HCT116 (cell line): Measurements from ENCODE around the gene OS9. TPM values are rescaled to one million over a fixed set of nuclear protein-coding genes. Genes with fewer than 3 reads are reported as not detected.

Experiments
- ATAC-seq: fragments of 200-7000 bp; cut with Tn5 transposase; 2 replicates; pipeline ENCODE4 v1.9.1; 2020; ENCODE audit warnings: mild to moderate bottlenecking, moderate library complexity
- BruUV-seq: library from RNA; stranded (reverse); fragments of 400-500 nt; replicated peaks from 2 replicates; lab custom pipeline; 2021; lab: Mats Ljungman, UMichigan
- CTCF ChIA-PET: fragments of 300-600 bp; sonication (Branson Sonifier 250); formaldehyde crosslinking; loops from one replicate; lab custom pipeline; 2021; ENCODE audit warnings: antibody characterized with exemption; lab: Charles Lee
- POLR2A ChIA-PET: fragments of 300-600, 350-600 bp; sonication (Branson Sonifier 250); formaldehyde crosslinking; loops from one replicate; lab custom pipeline; 2021; ENCODE audit warnings: antibody characterized with exemption; lab: Charles Lee
- RAD21 ChIA-PET, 2 experiments: fragments of 300-600 bp; sonication (Branson Sonifier 250); formaldehyde crosslinking; loops; one replicate each; lab custom pipeline; 2023; ENCODE audit warnings: low total read pairs in 2 of 2; ENCODE audit not compliant: uncharacterized antibody in 2 of 2, unreplicated experiment in 2 of 2, low non-redundant PET in 1 of 2; lab: Charles Lee
- DNase-seq: peaks from one replicate; pipeline ENCODE4 v3.0.0-alpha.2; 2010; ENCODE audit warnings: low read depth, low spot score
- H2AFZ ChIP-seq: fragments of 200-600 bp; shearing (Covaris generic), sonication (generic); 2 replicates; pipeline ENCODE4 v1.6.1; 2017; ENCODE audit warnings: low read depth, mixed run types, mixed read lengths, antibody characterized with exemption, low read length; ENCODE audit not compliant: poor library complexity, severe bottlenecking
- H3K27ac ChIP-seq: 2 replicates; pipeline ENCODE4 v1.5.1; 2012; ENCODE audit warnings: low read depth, low read length
- H3K27me3 ChIP-seq: fragments of 200-600 bp; sonication (generic); 2 replicates; pipeline ENCODE4 v1.6.1; 2016; ENCODE audit warnings: mixed run types, low read length, mixed read lengths; ENCODE audit not compliant: insufficient read depth
- H3K36me3 ChIP-seq, 2 experiments: fragments of 200-500 bp in 1 of 2; fragments of 200-600 bp in 1 of 2; sonication (Bioruptor generic) in 1 of 2; sonication (generic) in 1 of 2; 2 replicates each; pipeline versions ENCODE4 v1.5.1 to v1.6.1; 2014 to 2016; ENCODE audit warnings: low read length in 2 of 2, inconsistent platforms in 1 of 2, mixed read lengths in 1 of 2, mixed run types in 1 of 2; ENCODE audit not compliant: insufficient read depth in 2 of 2, control insufficient read depth in 1 of 2
- H3K4me1 ChIP-seq, 2 experiments: fragments of 200-600 bp in 1 of 2; sonication (generic) in 1 of 2; 2 replicates each; pipeline versions ENCODE4 v1.5.1 to v1.6.1; 2012 to 2017; ENCODE audit warnings: low read length in 2 of 2, inconsistent platforms in 1 of 2, mild to moderate bottlenecking in 1 of 2, mixed read lengths in 1 of 2, mixed run types in 1 of 2, moderate library complexity in 1 of 2; ENCODE audit not compliant: insufficient read depth in 2 of 2, control insufficient read depth in 1 of 2
- H3K4me2 ChIP-seq: fragments of 200-600 bp; sonication (generic); 2 replicates; pipeline ENCODE4 v1.6.1; 2017; ENCODE audit warnings: mixed run types, low read length, mixed read lengths
- H3K4me3 ChIP-seq, 2 experiments: fragments of 200-600 bp in 1 of 2; sonication (generic) in 1 of 2; replicated peaks in 1 of 2; 2 replicates each; pipeline ENCODE4 v1.5.1; 2011 to 2016; ENCODE audit warnings: low read length in 2 of 2, control low read depth in 1 of 2, low read depth in 1 of 2, mild to moderate bottlenecking in 1 of 2, mixed read lengths in 1 of 2, mixed run types in 1 of 2
- H3K79me2 ChIP-seq: fragments of 200-600 bp; sonication (generic); 2 replicates; pipeline ENCODE4 v1.6.1; 2017; ENCODE audit warnings: mild to moderate bottlenecking, mixed run types, low read length, moderate library complexity, mixed read lengths; ENCODE audit not compliant: insufficient read depth
- H3K9ac ChIP-seq: fragments of 200-600 bp; sonication (generic); 2 replicates; pipeline ENCODE4 v1.6.1; 2016; ENCODE audit warnings: low read length, mixed read lengths
- H3K9me2 ChIP-seq: fragments of 200-600 bp; sonication (generic), shearing (Covaris generic); 2 replicates; pipeline ENCODE4 v1.6.1; 2017; ENCODE audit warnings: mixed run types, mild to moderate bottlenecking, moderate library complexity; ENCODE audit not compliant: insufficient read depth
- H3K9me3 ChIP-seq, 2 experiments: fragments of 200-500 bp in 1 of 2; fragments of 200-600 bp in 1 of 2; sonication (Bioruptor generic) in 1 of 2; sonication (generic) in 1 of 2; 2 replicates each; pipeline ENCODE4 v1.6.1; 2014 to 2017; ENCODE audit warnings: low read length in 2 of 2, mixed read lengths in 2 of 2, inconsistent platforms in 1 of 2, low read depth in 1 of 2, mild to moderate bottlenecking in 1 of 2, mixed run types in 1 of 2, moderate library complexity in 1 of 2; ENCODE audit not compliant: control insufficient read depth in 1 of 2, insufficient read depth in 1 of 2
- H4K20me1 ChIP-seq: fragments of 200-600 bp; sonication (generic), shearing (Covaris generic); 2 replicates; pipeline ENCODE4 v1.6.1; 2017; ENCODE audit warnings: mixed run types, mild to moderate bottlenecking, moderate library complexity; ENCODE audit not compliant: insufficient read depth
- CBX3 ChIP-seq: IDR thresholded peaks from 2 replicates; pipeline ENCODE4 v1.6.1; 2012; ENCODE audit warnings: low read depth
- CTCF ChIP-seq, 3 experiments: fragments of 200-600 bp in 1 of 3; sonication (generic) in 1 of 3; IDR thresholded peaks in 2 of 3; conservative IDR thresholded peaks in 1 of 3; 2 replicates each; pipeline ENCODE4 v1.5.1; 2012 to 2017; ENCODE audit warnings: low read depth in 2 of 3, low read length in 2 of 3, antibody characterized with exemption in 1 of 3, borderline replicate concordance in 1 of 3, control low read depth in 1 of 3, mild to moderate bottlenecking in 1 of 3, mixed read lengths in 1 of 3, mixed run types in 1 of 3, moderate library complexity in 1 of 3; ENCODE audit not compliant: insufficient read depth in 1 of 3
- FOSL1 ChIP-seq: IDR thresholded peaks from 2 replicates; pipeline ENCODE4 v1.6.1; 2012; ENCODE audit warnings: low read depth
- JUND ChIP-seq: IDR thresholded peaks from 2 replicates; pipeline ENCODE4 v1.6.1; 2012
- RAD21 ChIP-seq: IDR thresholded peaks from 2 replicates; pipeline ENCODE4 v1.6.1; 2012; ENCODE audit warnings: low read depth, mild to moderate bottlenecking
- SIN3A ChIP-seq: IDR thresholded peaks from 2 replicates; pipeline ENCODE4 v1.6.1; 2012; ENCODE audit warnings: low read depth
- SP1 ChIP-seq: IDR thresholded peaks from 2 replicates; pipeline ENCODE4 v1.6.1; 2012; ENCODE audit warnings: low read depth
- SRF ChIP-seq: IDR thresholded peaks from 2 replicates; pipeline ENCODE4 v1.6.1; 2012; ENCODE audit warnings: low read depth
- TCF7L2 ChIP-seq: IDR thresholded peaks from 2 replicates; pipeline ENCODE4 v1.7.0; 2011; ENCODE audit warnings: borderline replicate concordance, inconsistent platforms; ENCODE audit not compliant: insufficient read depth, insufficient read length; ENCODE audit errors: extremely low read depth
- ZBTB33 ChIP-seq: IDR thresholded peaks from 2 replicates; pipeline ENCODE4 v1.6.1; 2011; ENCODE audit warnings: mild to moderate bottlenecking, low read length, moderate library complexity; ENCODE audit not compliant: insufficient replicate concordance; ENCODE audit errors: extremely low read depth
- ZFX ChIP-seq: fragments of 450-650 bp; IDR thresholded peaks from 2 replicates; pipeline ENCODE4 v1.6.1; 2017
- ZNF274 ChIP-seq: fragments of 200-500 bp; sonication (Bioruptor generic); IDR thresholded peaks from 2 replicates; pipeline ENCODE4 v1.6.1; 2014; ENCODE audit warnings: mild to moderate bottlenecking, low read depth, low read length, inconsistent platforms
- intact Hi-C: fragments of 100-400 bp; cut with micrococcal nuclease; formaldehyde crosslinking; loops from 2 replicates; pipeline ENCODE4 v1.10.0; 2022
- total RNA-seq: library from RNA; stranded (reverse); gene quantifications from one replicate; pipeline ENCODE4 v1.2.1, GENCODE V29; 2021; ENCODE audit not compliant: unreplicated experiment

The OS9 gene
- total RNA-seq, 1 experiment from 2014 or later, result 98.4 TPM

GRCh38 chr12:57687862-57688261, 6.1 kb upstream of the OS9 start (continued):
- TF ChIP-seq CTCF (IDR thresholded peaks at IDR 0.05 in 2 of 3, conservative IDR thresholded peaks at IDR 0.05 in 1 of 3; ENCODE audit: borderline replicate concordance in 1 of 3, insufficient read depth in 1 of 3, low read depth in 2 of 3, low read length in 2 of 3), result no peak
- no peak for TF ChIP-seq SRF
- no peak for TF ChIP-seq CBX3
- TF ChIP-seq RAD21, result no peak
- no peak for TF ChIP-seq JUND
- no peak for TF ChIP-seq TCF7L2

- no peak overlapping the region for H2AFZ ChIP-seq
- DNase-seq (no peak), ATAC-seq (no peak)
- H3K79me2 ChIP-seq, result no peaks in the 10 kb centered on the region
- H3K9me2 ChIP-seq, result no peaks in the 10 kb centered on the region
- H3K4me2 ChIP-seq, result no peak overlapping the region
- BruUV-seq, result no TSS peak
- no peaks in the 10 kb centered on the region for H3K9me3 ChIP-seq
- H3K9ac ChIP-seq, result no peak overlapping the region
- intact Hi-C loops, result no loop called here
- H3K27me3 ChIP-seq, result no peaks in the 10 kb centered on the region
- H3K27ac ChIP-seq, result no peak overlapping the region
- no peaks in the 10 kb centered on the region for H3K36me3 ChIP-seq
- POLR2A ChIA-PET, result no interaction called here
- CTCF ChIA-PET, result no interaction called here
- RAD21 ChIA-PET, result no interaction called here
- H3K4me3 ChIP-seq, result no peak overlapping the region
- H4K20me1 ChIP-seq, result no peaks in the 10 kb centered on the region
- peaks cover 0 to 4% of the 10 kb centered on the region in 2 experiments; a peak in 1 of 4 replicates for H3K4me1 ChIP-seq
- TF ChIP-seq SIN3A (no peak), ZBTB33 (no peak), FOSL1 (no peak), ZFX (no peak), ZNF274 (no peak), SP1 (no peak)
Observed at GRCh38 chr12:57688931-57689330, 5.0 kb upstream of the OS9 start.
